Stimulated activated CD4-positive, alpha-beta T cell treated with anti-CD3 and anti-CD28 coated beads, Interleukin-15, amount 100 ng/mL, for 48 hours (primary cell): Measurements from ENCODE around the gene TEX28.
"Not testable (repeated sequence)": the region's sequence is repeated elsewhere in the genome, so short reads cannot be mapped to it uniquely, and the experiment has no call there.

Experiments
- DNase-seq, 2 donors: peaks; one replicate each; pipeline ENCODE4 v3.0.0-alpha.2; 2020; ENCODE audit warnings: low read depth in 2 of 2

TEX28 gene

GRCh38 chrX:154294791-154295574 is at the start of gene TEX28:
TSS of gene TEX28 (minus strand) at chrX:154295124. CDS start at chrX:154292117, 3,007 bp downstream.
- DNase-seq: no peak

- not testable (repeated sequence) for DNase-seq
These were observed 48.7 kb upstream of the TEX28 start for GRCh38 chrX:154343620-154344019.

GRCh38 chrX:154343063-154343462 is 48.1 kb upstream of the TEX28 start:
- not testable (repeated sequence) for DNase-seq

- DNase-seq: not testable (repeated sequence)
These were observed 46.7 kb upstream of the TEX28 start for GRCh38 chrX:154341399-154342298.

- DNase-seq: no peak
These were observed 39.6 kb upstream of the TEX28 start for GRCh38 chrX:154334496-154334895.

- DNase-seq: no peak
These were observed 38.9 kb upstream of the TEX28 start for GRCh38 chrX:154333837-154334271.

GRCh38 chrX:154333116-154333515 is 38.2 kb upstream of the TEX28 start:
- DNase-seq: no peak

GRCh38 chrX:154332561-154332960 is 37.6 kb upstream of the TEX28 start:
- DNase-seq: no peak

GRCh38 chrX:154329294-154329693 is 34.4 kb upstream of the TEX28 start:
- DNase-seq: no peak

- DNase-seq: no peak
These were observed 33.7 kb upstream of the TEX28 start for GRCh38 chrX:154328646-154329045.

- no peak for DNase-seq
These were observed 32.3 kb upstream of the TEX28 start for GRCh38 chrX:154327038-154327820.

GRCh38 chrX:154325541-154325940 is 30.6 kb upstream of the TEX28 start:
- no peak for DNase-seq

GRCh38 chrX:154323537-154323936 is 28.6 kb upstream of the TEX28 start:
- no peak for DNase-seq

GRCh38 chrX:154322890-154323289 is 28.0 kb upstream of the TEX28 start:
- DNase-seq: no peak

GRCh38 chrX:154321594-154321993 is 26.7 kb upstream of the TEX28 start:
- no peak for DNase-seq

GRCh38 chrX:154321152-154321551 is 26.2 kb upstream of the TEX28 start:
- DNase-seq: no peak

- DNase-seq: no peak
These were observed 25.5 kb upstream of the TEX28 start for GRCh38 chrX:154320406-154320805.

GRCh38 chrX:154317391-154317995 is 22.6 kb upstream of the TEX28 start:
- no peak for DNase-seq

GRCh38 chrX:154315416-154315815 is 20.5 kb upstream of the TEX28 start:
- no peak for DNase-seq

GRCh38 chrX:154313147-154313546 is 18.2 kb upstream of the TEX28 start:
- DNase-seq: peak in 1 of 2 donors; percentile 16

- DNase-seq: no peak
These were observed 17.2 kb upstream of the TEX28 start for GRCh38 chrX:154312116-154312515.
